Activated CD8-positive, alpha-beta memory T cell treated with anti-CD3 and anti-CD28 coated beads for 4 hours (primary cell): Measurements from ENCODE around the gene EXOC6.

Experiments
- DNase-seq, 2 donors: peaks; one replicate each; pipeline ENCODE4 v3.0.0-alpha.2; 2020; ENCODE audit warnings: low read depth in 2 of 2

EXOC6 gene

DNA sequence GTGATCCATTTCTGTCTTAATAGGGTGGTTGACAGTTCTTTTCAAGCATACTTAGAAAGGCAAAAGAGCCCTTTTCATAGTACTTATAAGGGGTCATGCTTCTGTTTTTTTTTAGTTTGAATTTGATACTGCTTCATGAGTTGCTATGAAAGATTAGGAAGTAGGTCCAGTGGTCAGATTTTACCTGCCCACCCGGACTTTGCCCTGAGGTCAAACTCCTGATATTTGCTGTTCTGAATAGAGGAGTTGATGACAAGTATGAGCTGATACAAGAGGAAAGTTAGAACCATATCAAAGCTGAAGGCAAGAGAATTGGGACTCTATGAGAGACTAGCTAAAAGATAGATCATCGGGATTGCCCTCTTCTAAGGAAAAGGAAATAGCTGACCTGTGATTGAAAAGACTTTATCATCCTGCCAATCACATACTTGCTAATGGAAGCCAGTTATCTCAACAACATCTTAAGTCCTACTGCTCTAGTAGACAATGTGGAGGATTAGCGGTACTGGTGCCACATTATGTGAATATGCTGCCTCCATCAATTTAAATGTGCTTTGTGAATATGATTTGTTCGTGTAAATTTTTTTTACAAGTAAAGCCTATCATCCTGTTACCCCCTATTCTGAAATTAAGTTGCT lies 174.8 kb downstream of the EXOC6 start:
- no peak for DNase-seq

- no peak for DNase-seq
These were observed 177.8 kb downstream of the EXOC6 start for GRCh38 chr10:93026072-93026471.

GRCh38 chr10:93027508-93027907 lies 179.2 kb downstream of the EXOC6 start:
- no peak for DNase-seq

DNA sequence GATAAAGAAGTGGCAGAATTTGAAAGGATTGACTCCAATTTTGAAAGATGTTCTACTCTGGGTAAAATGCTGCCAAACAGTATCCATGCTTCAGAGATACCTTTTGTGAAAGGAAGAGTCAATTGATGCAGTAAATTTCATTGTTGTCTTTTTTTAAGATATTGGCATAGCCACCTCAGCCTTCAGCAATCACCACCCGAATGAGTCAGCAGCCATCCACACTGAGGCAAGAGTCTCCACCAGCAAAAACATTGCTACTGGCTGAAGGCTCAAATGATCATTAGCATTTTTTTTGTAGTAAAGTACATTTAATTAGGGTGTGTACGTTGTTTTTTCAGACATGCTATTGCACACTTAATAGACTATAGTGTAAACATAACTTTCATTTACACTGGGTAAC lies 180.6 kb downstream of the EXOC6 start:
- no peak for DNase-seq

- no peak for DNase-seq
These were observed 182.1 kb downstream of the EXOC6 start for GRCh38 chr10:93030409-93030808.

DNA sequence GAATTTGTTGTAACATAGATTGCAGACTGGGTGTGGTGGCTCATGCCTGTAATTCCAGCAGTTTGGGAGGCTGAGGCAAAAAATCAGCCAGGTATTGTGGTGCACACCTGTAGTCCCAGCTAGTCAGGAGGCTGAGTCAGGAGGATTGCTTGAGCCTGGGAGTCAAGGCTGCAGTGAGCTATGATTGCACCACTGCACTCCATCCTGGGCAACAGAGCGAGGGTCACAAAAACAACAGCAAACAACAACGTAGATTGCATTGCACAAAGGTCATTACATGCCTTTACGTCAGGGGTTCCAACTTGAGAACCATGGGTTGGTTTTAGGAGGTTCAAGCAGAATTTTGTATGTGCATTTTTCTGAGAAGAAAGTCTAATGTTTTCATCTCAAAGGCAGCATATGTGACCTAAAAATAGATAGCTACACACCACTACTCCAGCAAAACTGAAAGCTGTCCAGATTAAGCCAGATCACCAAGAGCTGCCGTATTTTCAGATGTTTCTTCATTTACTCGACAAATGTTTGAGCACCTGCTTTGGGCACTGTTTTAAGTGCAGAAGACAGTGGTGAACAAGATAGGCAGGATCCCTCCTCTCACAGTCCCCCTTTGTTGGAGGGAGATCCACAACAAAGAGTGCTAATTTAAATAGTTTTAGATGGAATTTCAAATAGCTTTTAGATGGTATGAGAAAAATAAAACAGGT lies 183.9 kb downstream of the EXOC6 start:
- no peak for DNase-seq

- no peak for DNase-seq
These were observed 184.5 kb downstream of the EXOC6 start for GRCh38 chr10:93032809-93033137.

DNA sequence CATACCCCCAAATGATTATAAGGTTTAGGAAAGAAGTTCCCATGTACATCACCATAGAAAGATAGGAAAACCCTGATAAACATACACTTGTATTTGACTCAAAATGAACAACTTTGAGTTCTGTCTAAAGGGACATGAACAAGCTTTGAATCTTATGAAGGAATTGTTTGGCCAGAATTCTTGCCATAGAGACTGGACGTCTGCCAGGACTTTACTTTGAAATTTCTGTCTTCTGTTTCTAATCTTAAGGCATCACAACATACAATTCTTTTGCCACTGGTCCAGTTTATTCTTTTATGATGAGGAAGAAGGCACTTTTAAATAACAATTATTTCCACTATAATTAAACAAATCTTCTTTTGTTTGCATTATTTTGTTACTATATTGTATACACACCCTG lies 186.1 kb downstream of the EXOC6 start:
- no peak for DNase-seq

DNA sequence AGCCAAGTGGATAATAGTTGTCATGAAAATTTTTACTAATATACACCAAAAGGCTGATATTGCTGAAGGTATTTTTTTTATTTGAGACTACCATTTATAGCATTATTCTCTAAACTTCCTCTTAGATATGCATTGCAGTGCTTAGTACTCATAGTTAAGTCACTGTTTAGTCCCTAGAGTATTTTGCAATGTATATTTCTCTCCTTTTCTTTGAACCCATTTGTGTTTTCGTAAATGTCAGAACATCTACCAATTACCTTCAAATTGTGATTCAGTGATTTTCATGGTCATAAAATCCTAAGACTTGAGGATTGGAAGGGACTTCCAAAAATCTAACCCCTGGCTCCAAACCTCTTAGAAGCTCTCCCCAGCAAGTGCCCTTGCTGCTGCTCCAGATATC lies 190.8 kb downstream of the EXOC6 start:
- no peak for DNase-seq

- DNase-seq, result no peak
These were observed 191.4 kb downstream of the EXOC6 start for GRCh38 chr10:93039721-93040120.

- no peak for DNase-seq
These were observed 206.2 kb downstream of the EXOC6 start for GRCh38 chr10:93054486-93054885.

DNA sequence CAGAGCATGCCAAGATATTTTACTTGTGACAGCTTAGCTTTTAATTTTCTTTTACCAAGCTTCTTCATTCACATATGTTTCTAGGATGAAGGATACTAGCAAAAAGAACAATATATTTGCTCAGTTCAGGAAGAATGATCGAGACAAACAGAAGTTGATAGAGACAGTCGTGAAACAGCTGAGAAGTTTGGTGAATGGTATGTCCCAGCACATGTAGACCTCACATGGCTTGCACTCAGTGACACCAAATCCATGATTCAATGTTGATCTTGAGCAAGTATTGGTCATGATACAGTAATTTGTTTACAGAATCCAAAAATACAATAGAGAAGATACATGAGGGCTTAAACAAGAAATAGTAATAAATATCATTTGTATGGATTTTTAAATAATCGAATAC lies 209.8 kb downstream of the EXOC6 start:
- DNase-seq, result no peak

- no peak for DNase-seq
These were observed 211.9 kb downstream of the EXOC6 start, which contains the start of gene CYP26C1 for GRCh38 chr10:93059975-93060886. Gene CYP26C1 (plus strand): TSS chr10:93060798. CDS start chr10:93061264, 466 bp downstream.

GRCh38 chr10:93060887-93061593 lies 212.7 kb downstream of the EXOC6 start:
- no peak for DNase-seq

DNA sequence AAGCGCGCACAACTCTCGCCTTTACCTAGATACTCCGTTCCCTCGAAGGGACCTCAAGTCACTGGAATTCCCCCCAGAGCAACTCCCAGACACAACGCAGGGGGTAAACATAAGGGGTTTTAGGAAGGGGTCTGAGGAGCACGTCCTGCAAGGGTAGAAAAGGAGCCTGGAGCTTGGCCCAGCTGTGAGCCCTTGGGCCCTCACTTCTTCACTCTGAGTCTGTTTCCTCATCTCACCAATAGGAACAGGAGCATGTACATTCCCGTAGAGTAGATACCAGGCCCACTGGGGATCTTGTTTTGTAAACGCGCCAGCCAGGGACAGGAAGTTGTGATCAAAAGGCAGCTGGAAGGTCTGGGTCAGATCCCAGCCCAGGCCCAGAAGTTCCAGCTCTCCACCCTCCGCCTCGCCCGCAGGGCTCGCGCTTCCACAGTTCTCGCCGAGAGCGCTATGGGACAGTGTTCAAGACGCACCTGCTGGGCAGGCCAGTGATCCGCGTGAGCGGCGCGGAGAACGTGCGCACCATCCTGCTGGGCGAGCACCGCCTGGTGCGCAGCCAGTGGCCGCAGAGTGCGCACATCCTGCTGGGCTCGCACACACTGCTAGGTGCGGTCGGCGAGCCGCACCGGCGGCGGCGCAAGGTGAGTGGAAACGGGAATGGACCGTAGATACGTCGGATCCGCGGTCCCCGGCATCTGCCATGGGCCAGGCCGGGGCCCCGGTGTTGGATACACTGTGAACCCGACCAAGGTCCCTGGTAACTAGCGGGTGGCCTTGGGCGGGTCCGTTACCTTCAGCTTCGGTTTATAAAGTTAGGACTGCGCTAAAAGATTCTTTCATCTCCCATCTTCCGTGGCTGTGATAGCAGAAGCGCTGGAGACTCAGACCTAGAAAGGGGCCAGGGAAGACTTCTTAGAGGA lies 213.5 kb downstream of the EXOC6 start:
- DNase-seq, result no peak

GRCh38 chr10:93062514-93063143 lies 214.3 kb downstream of the EXOC6 start:
- DNase-seq, result no peak

DNA sequence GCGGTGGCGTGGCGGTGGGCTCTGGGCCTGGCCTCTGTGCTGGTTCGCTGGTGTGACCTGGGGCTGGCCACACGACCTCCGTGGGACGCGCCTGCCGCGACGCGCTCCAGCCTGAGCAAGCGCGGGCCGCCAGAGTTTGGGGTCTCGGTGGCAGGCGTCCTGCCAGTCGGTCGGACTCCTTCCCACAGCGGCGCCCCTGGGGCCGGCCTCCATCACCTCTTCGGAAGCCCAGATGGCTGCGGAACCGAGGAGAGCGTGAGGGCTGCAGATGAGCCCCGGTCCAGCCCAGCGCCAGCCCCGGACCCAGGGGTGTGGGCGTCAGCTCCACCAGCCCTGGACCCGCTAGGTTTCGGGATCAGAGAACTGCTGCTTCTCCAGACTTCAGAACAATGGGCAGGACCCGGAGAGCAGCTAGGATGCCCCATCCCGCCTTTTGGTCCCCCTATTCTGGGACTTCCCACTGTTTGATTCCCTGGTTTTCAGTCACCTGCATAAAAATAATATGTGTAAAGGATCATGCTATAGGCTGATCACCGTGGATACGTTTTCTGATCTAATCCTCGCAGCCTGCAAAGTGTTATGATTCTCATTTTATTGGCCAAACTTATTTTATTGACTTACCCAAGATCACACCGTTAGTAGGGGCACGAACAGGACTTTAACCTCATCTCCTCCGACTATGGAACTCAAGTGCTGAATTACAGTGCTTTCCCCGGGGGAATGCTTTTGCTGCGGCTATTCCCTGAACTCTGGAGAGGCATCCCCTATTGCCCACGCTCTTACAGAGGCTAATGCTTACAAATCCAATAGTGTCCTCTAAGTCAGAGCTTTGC lies 215.0 kb downstream of the EXOC6 start:
- DNase-seq, result no peak

- no peak for DNase-seq
These were observed 215.8 kb downstream of the EXOC6 start for GRCh38 chr10:93063977-93064660.
